CD4-positive, alpha-beta memory T cell (primary cell): ENCODE data around the gene CEP70. TPM values are rescaled to one million over a fixed set of nuclear protein-coding genes. Genes with fewer than 3 reads are reported as not detected.
"Not testable (repeated sequence)": the region's sequence is repeated elsewhere in the genome, so short reads cannot be mapped to it uniquely, and the experiment has no call there.

Source experiments
- CTCF ChIA-PET: fragments of 350-600 bp; sonication (Branson Sonifier 250); formaldehyde crosslinking; loops from one replicate; lab custom pipeline; 2021; ENCODE audit warnings: inconsistent platforms; ENCODE audit not compliant: partially characterized antibody; lab: Charles Lee
- POLR2A ChIA-PET: fragments of 350-600 bp; sonication (Branson Sonifier 250); formaldehyde crosslinking; loops from one replicate; lab custom pipeline; 2021; ENCODE audit not compliant: partially characterized antibody; lab: Charles Lee
- DNase-seq, 5 donors: peaks; one replicate each; pipeline versions ENCODE4 v3.0.0 to v3.0.0-alpha.2; 2020 to 2022; ENCODE audit warnings: mixed read lengths in 1 of 5
- H3K27ac ChIP-seq: one replicate; pipeline ENCODE4 v1.7.0; 2013; ENCODE audit warnings: low read depth, low read length
- H3K27me3 ChIP-seq: 2 replicates; pipeline ENCODE4 v1.7.0; 2013; ENCODE audit warnings: mild to moderate bottlenecking, low read length, moderate library complexity; ENCODE audit not compliant: insufficient read depth
- H3K36me3 ChIP-seq: 2 replicates; pipeline ENCODE4 v1.7.0; 2013; ENCODE audit warnings: mild to moderate bottlenecking, low read length, moderate library complexity; ENCODE audit not compliant: insufficient read depth
- H3K4me1 ChIP-seq: 2 replicates; pipeline ENCODE4 v1.7.0; 2013; ENCODE audit warnings: mild to moderate bottlenecking, low read length, moderate library complexity; ENCODE audit not compliant: insufficient read depth
- H3K4me3 ChIP-seq, 2 donors: one replicate each; pipeline ENCODE4 v1.7.0; 2013; ENCODE audit warnings: low read length in 2 of 2, mild to moderate bottlenecking in 1 of 2
- H3K9me3 ChIP-seq, 2 donors: one replicate each; pipeline ENCODE4 v1.7.0; 2013; ENCODE audit warnings: low read length in 2 of 2, control low read depth in 1 of 2; ENCODE audit not compliant: control insufficient read depth in 1 of 2
- H3K27ac Mint-ChIP-seq, 7 donors: one replicate each; pipeline ENCODE4 v1.8.0; 2020 to 2021; ENCODE audit warnings: mixed read lengths in 7 of 7, mild to moderate bottlenecking in 6 of 7, inconsistent platforms in 3 of 7, moderate library complexity in 3 of 7
- H3K27me3 Mint-ChIP-seq, 2 donors: one replicate each; pipeline ENCODE4 v1.8.0; 2020 to 2021; ENCODE audit warnings: mixed read lengths in 2 of 2
- H3K36me3 Mint-ChIP-seq, 2 donors: one replicate each; pipeline ENCODE4 v1.8.0; 2020 to 2021; ENCODE audit warnings: mixed read lengths in 2 of 2, inconsistent platforms in 1 of 2, mild to moderate bottlenecking in 1 of 2
- H3K4me1 Mint-ChIP-seq, 4 donors: one replicate each; pipeline ENCODE4 v1.8.0; 2020 to 2021; ENCODE audit warnings: mixed read lengths in 4 of 4, mild to moderate bottlenecking in 1 of 4
- H3K4me3 Mint-ChIP-seq, 8 donors: one replicate each; pipeline ENCODE4 v1.8.0; 2020 to 2021; ENCODE audit warnings: mixed read lengths in 8 of 8, mild to moderate bottlenecking in 7 of 8, moderate library complexity in 6 of 8, inconsistent platforms in 3 of 8
- H3K9me3 Mint-ChIP-seq, 8 donors: one replicate each; pipeline ENCODE4 v1.8.0; 2020 to 2021; ENCODE audit warnings: mixed read lengths in 8 of 8, mild to moderate bottlenecking in 5 of 8, inconsistent platforms in 3 of 8, moderate library complexity in 1 of 8
- intact Hi-C: fragments of 100-400 bp; cut with micrococcal nuclease; formaldehyde crosslinking; loops from one replicate; pipeline ENCODE4 v1.15.1; 2023
- polyA plus RNA-seq, 2 donors: library from polyadenylated mRNA; unstranded; fragments of 300-500 nt; fragmentation: Illumina TruSeq; gene quantifications; one replicate each; pipeline ENCODE4 v1.2.3, GENCODE V29; 2021
- total RNA-seq, 2 experiments: library from RNA; stranded (reverse); gene quantifications; one replicate each; pipeline ENCODE4 v1.2.3, GENCODE V29; 2021

CEP70 gene
- total and polyA plus RNA-seq, 4 experiments from 2014 or later, result 6.7 to 28.0 (median 17.2) TPM

- no peak overlapping the region for H3K4me3 ChIP-seq
- Mint-ChIP-seq H3K27ac (no peak overlapping the region), H3K27me3 (no peaks in the 10 kb centered on the region), H3K9me3 (peaks cover 1 to 19% (median 6%) of the 10 kb centered on the region in 8 donors), H3K4me1 (peaks cover 8 to 31% (median 14%) of the 10 kb centered on the region in 4 donors), H3K36me3 (peaks cover 36 to 55% of the 10 kb centered on the region in 2 donors), H3K4me3 (no peak overlapping the region)
- no peak overlapping the region for H3K27ac ChIP-seq
- no peaks in the 10 kb centered on the region for H3K9me3 ChIP-seq
- ChIA-PET CTCF (interaction anchor here (1.0 to 1.7 kb wide), 2 partner anchors 21 to 155 kb away, joined by 4 read pairs; partner anchors contain the start of gene CEP70), POLR2A (no interaction called here)
- no peak for DNase-seq
- no peaks in the 10 kb centered on the region for H3K27me3 ChIP-seq
- peaks cover 8% of the 10 kb centered on the region for H3K4me1 ChIP-seq
- no peaks in the 10 kb centered on the region for H3K36me3 ChIP-seq
- intact Hi-C loops, result no loop called here
These were observed 20.9 kb downstream of the CEP70 start for GRCh38 chr3:138573138-138573537.

GRCh38 chr3:138569624-138570023 lies 24.4 kb downstream of the CEP70 start:
- peaks cover 0 to 13% (median 7%) of the 10 kb centered on the region in 8 donors for H3K9me3 Mint-ChIP-seq
- DNase-seq, H3K9me3 ChIP-seq, H3K27me3 ChIP-seq, H3K4me3 ChIP-seq, H3K27ac ChIP-seq, H3K36me3 ChIP-seq, intact Hi-C loops, H3K27me3 Mint-ChIP-seq, H3K27ac Mint-ChIP-seq, H3K4me3 Mint-ChIP-seq, H3K4me1 ChIP-seq, POLR2A ChIA-PET: not testable (repeated sequence)
- peaks cover 44 to 56% of the 10 kb centered on the region in 2 donors for H3K36me3 Mint-ChIP-seq
- CTCF ChIA-PET, result interaction anchor here (1.5 kb wide), 1 partner anchor 346 kb away, joined by 7 read pairs; no protein-coding TSS in a partner anchor
- H3K4me1 Mint-ChIP-seq, result peaks cover 2 to 12% (median 5%) of the 10 kb centered on the region in 4 donors

GRCh38 chr3:138569090-138569489 lies 25.0 kb downstream of the CEP70 start:
- no peaks in the 10 kb centered on the region for H3K9me3 ChIP-seq
- no peak for DNase-seq
- H3K36me3 ChIP-seq, result no peaks in the 10 kb centered on the region
- POLR2A ChIA-PET, result no interaction called here
- H3K36me3 Mint-ChIP-seq, result peaks cover 45 to 61% of the 10 kb centered on the region in 2 donors
- CTCF ChIA-PET, result interaction anchor here (1.5 kb wide), 1 partner anchor 347 kb away, joined by 7 read pairs; no protein-coding TSS in a partner anchor
- peaks cover 0 to 13% (median 7%) of the 10 kb centered on the region in 8 donors for H3K9me3 Mint-ChIP-seq
- H3K4me1 Mint-ChIP-seq, result peaks cover 2 to 12% (median 5%) of the 10 kb centered on the region in 4 donors
- H3K4me1 ChIP-seq, result no peaks in the 10 kb centered on the region
- intact Hi-C loops, result no loop called here
- no peaks in the 10 kb centered on the region for H3K27me3 ChIP-seq
- no peak overlapping the region for H3K4me3 Mint-ChIP-seq
- H3K27ac Mint-ChIP-seq, result no peak overlapping the region
- H3K27me3 Mint-ChIP-seq, result no peaks in the 10 kb centered on the region
- H3K4me3 ChIP-seq, result no peak overlapping the region
- no peak overlapping the region for H3K27ac ChIP-seq

GRCh38 chr3:138567403-138567802 lies 26.7 kb downstream of the CEP70 start:
- Histone ChIP-seq H3K4me1 (no peaks in the 10 kb centered on the region), H3K36me3 (no peaks in the 10 kb centered on the region), H3K4me3 (no peak overlapping the region), H3K9me3 (no peaks in the 10 kb centered on the region), H3K27ac (no peak overlapping the region), H3K27me3 (no peaks in the 10 kb centered on the region)
- H3K4me1 Mint-ChIP-seq, result peaks cover 3 to 11% (median 5%) of the 10 kb centered on the region in 4 donors
- intact Hi-C loops, result no loop called here
- no peak overlapping the region for H3K4me3 Mint-ChIP-seq
- H3K27ac Mint-ChIP-seq, result no peak overlapping the region
- no peak for DNase-seq
- ChIA-PET CTCF (interaction anchor here (0.7 to 1.2 kb wide), 2 partner anchors 354 to 356 kb away, joined by 3 to 6 read pairs; no protein-coding TSS in a partner anchor), POLR2A (no interaction called here)
- no peaks in the 10 kb centered on the region for H3K27me3 Mint-ChIP-seq
- peaks cover 0 to 4% (median 0%) of the 10 kb centered on the region in 8 donors for H3K9me3 Mint-ChIP-seq
- peaks cover 47 to 60% of the 10 kb centered on the region in 2 donors for H3K36me3 Mint-ChIP-seq

- H3K27ac Mint-ChIP-seq, DNase-seq, H3K27me3 ChIP-seq, POLR2A ChIA-PET, CTCF ChIA-PET, H3K27me3 Mint-ChIP-seq, H3K4me3 ChIP-seq, H3K9me3 ChIP-seq, H3K4me3 Mint-ChIP-seq, intact Hi-C loops, H3K4me1 ChIP-seq, H3K36me3 ChIP-seq, H3K9me3 Mint-ChIP-seq, H3K27ac ChIP-seq, H3K4me1 Mint-ChIP-seq: not testable (repeated sequence)
- H3K36me3 Mint-ChIP-seq, result peaks cover 47 to 65% of the 10 kb centered on the region in 2 donors
These were observed 27.8 kb downstream of the CEP70 start for GRCh38 chr3:138566293-138566692.

- H3K4me3 Mint-ChIP-seq, H3K27ac ChIP-seq, H3K36me3 ChIP-seq, intact Hi-C loops, H3K27me3 ChIP-seq, DNase-seq, H3K4me1 Mint-ChIP-seq, H3K4me3 ChIP-seq, POLR2A ChIA-PET, H3K27me3 Mint-ChIP-seq, H3K27ac Mint-ChIP-seq, H3K9me3 ChIP-seq, H3K4me1 ChIP-seq: not testable (repeated sequence)
- Mint-ChIP-seq H3K9me3 (peaks cover 3 to 22% (median 17%) of the 10 kb centered on the region in 8 donors), H3K36me3 (peaks cover 60 to 80% of the 10 kb centered on the region in 2 donors)
- CTCF ChIA-PET, result interaction anchor here (0.9 kb wide), 1 partner anchor 373 kb away, joined by 3 read pairs; no protein-coding TSS in a partner anchor
These were observed 31.2 kb downstream of the CEP70 start for GRCh38 chr3:138562902-138563301.

- Histone ChIP-seq H3K4me3 (no peak overlapping the region), H3K4me1 (no peaks in the 10 kb centered on the region), H3K36me3 (no peaks in the 10 kb centered on the region), H3K27ac (no peak overlapping the region), H3K27me3 (no peaks in the 10 kb centered on the region), H3K9me3 (no peaks in the 10 kb centered on the region)
- intact Hi-C loops, result no loop called here
- Mint-ChIP-seq H3K36me3 (peaks cover 62 to 89% of the 10 kb centered on the region in 2 donors), H3K27me3 (no peaks in the 10 kb centered on the region), H3K27ac (no peak overlapping the region), H3K9me3 (peaks cover 4 to 44% (median 32%) of the 10 kb centered on the region in 8 donors), H3K4me1 (peaks cover 0 to 2% (median 0%) of the 10 kb centered on the region in 4 donors), H3K4me3 (no peak overlapping the region)
- ChIA-PET CTCF (interaction anchor here (0.8 to 0.9 kb wide), 2 partner anchors 30 to 355 kb away, joined by 3 read pairs; no protein-coding TSS in a partner anchor), POLR2A (no interaction called here)
- DNase-seq, result no peak
These were observed 33.6 kb downstream of the CEP70 start for GRCh38 chr3:138560501-138560900.
